ENCODE data around the gene KLHL25.

Gene KLHL25

DNA sequence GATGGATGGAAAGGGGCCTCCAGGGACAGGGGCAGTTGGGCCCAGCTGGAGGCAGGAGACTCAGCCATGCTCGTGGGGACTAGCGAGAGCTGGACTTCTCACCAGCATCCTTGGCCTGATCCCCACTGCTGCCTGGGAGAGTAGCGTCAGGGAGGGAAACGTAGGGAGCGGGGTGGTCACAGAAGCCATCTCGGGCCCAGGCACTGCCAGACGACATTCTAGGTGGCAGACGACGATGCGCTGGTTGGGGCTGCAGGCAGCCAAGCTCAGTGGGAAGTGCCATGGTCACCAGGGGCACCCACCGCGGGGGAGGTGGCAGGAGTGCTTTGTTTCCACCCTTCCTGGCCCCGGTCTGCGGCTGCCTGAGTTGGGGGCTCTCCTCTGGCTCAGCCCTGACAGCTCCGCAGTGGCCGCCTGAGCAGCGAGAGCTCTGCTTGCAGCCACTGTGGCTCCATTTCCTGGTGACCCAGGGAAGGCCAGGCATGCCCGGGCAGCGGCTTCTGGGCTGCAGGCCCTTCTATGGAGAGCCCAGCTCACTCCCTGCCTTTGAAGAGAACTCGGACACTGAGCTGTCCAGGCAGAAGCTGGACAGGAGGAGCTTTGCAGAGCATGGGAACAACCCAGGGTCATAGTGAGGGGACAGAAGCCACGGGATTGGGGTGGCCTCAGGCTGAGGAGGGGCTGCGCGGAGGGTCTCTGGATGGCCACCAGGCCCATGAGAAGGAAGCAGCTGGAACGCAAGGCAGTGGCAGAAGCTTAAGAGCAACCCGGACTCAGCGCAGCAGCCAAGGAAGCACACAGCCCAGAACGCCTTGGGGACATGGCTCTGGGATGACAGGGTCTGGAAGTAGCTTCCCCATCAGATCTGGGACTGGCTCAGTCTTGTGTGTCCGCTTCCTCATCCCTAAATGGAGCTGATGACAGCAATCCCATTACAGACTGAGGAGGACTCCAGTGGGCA is 30.8 kb downstream of the KLHL25 start:
- TF ChIP-seq, protein P1, sequence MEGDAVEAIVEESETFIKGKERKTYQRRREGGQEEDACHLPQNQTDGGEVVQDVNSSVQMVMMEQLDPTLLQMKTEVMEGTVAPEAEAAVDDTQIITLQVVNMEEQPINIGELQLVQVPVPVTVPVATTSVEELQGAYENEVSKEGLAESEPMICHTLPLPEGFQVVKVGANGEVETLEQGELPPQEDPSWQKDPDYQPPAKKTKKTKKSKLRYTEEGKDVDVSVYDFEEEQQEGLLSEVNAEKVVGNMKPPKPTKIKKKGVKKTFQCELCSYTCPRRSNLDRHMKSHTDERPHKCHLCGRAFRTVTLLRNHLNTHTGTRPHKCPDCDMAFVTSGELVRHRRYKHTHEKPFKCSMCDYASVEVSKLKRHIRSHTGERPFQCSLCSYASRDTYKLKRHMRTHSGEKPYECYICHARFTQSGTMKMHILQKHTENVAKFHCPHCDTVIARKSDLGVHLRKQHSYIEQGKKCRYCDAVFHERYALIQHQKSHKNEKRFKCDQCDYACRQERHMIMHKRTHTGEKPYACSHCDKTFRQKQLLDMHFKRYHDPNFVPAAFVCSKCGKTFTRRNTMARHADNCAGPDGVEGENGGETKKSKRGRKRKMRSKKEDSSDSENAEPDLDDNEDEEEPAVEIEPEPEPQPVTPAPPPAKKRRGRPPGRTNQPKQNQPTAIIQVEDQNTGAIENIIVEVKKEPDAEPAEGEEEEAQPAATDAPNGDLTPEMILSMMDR (IDR thresholded peaks at IDR 0.05), result no peak
- Histone ChIP-seq H3K4me3 (no peak overlapping the region), H3K27ac (peak overlapping the region; percentile 1 to 27)
- DNase-seq (ENCODE audit: low spot score), result no peak

DNA sequence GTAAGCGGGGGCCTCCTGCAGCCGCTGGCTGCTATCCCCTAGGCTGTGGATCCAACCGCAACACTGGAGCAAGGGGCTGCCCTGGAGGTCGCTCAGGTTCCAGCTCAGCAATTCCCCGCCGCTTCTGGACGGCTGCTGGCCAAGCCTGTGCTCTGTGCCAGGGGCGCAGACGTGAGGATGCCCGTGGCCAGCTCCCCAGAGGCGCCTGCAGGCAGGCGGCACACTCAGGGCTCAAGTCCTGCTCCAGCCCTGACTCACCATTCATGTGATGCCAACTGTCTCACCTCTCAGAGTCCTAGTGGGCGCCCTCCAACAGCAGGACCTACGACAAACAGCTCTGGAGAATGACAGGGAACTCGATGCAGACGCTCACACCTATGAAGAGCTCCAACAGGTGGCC is 31.6 kb downstream of the KLHL25 start:
- DNase-seq (ENCODE audit: low spot score), result no peak
- Histone ChIP-seq H3K4me3 (no peak overlapping the region), H3K27ac (no peak overlapping the region)
- TF ChIP-seq, protein P1 (IDR thresholded peaks at IDR 0.05), result no peak

DNA sequence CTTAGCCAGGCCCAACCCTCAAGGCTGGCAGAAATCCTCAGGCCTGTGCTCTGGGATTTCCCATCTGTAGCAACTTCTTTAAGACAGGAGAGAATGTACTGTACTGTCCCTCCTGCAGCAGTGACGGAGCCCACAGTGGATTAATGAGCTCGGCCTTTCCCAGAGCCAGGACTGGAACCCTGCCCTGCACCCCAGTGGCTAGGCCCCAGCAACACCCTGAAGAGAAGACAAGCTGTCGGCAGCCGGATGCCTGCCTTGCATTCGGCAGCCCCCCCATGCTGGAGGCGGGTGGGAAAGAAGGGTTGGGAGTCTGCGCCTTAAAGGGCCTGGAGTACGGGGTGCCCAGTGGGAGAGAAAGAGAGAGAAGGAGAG is 32.0 kb downstream of the KLHL25 start:
- DNase-seq (ENCODE audit: low spot score), result no peak
- no peak overlapping the region for H3K27ac ChIP-seq
- TF ChIP-seq, protein P1 (IDR thresholded peaks at IDR 0.05), result no peak
- no peak overlapping the region for H3K4me3 ChIP-seq

DNA sequence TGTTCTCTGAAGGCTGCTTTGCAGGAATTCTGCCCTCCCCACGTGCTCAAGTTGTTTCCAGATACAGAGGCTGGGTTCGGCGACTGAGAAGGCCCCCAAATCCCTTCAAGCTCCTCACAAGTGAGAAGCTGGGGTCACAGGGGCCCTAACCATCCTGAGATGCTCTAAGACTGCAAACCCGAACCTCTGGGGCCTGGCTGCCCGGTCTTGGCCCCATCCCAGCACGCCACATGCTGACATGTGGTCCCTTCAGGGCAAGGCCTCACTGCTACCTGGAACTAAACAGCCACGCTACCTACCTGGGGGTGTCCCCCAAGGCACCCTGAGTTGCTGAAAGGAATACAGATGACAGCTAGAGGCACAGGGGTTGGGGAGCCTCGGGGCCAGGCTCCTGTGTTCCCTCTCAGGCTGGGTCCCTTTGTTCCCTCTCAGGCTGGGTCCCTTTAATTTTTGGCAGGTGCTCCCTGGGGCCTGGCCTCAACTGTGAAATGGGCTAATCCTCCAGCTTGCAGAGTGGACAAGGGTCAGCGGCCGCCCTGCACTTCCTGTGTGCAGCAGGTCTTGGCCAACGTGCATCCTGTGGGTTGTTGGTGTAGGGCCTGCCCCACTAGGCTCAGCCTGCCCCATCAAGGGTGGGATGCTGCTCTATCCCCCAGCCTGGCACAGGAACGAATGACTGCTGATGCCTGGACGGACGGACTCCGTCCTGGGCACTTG is 32.5 kb downstream of the KLHL25 start:
- Histone ChIP-seq H3K4me3 (no peak overlapping the region), H3K27ac (no peak overlapping the region)
- TF ChIP-seq, protein P1 (IDR thresholded peaks at IDR 0.05), result no peak
- no peak for DNase-seq (ENCODE audit: low spot score)

DNA sequence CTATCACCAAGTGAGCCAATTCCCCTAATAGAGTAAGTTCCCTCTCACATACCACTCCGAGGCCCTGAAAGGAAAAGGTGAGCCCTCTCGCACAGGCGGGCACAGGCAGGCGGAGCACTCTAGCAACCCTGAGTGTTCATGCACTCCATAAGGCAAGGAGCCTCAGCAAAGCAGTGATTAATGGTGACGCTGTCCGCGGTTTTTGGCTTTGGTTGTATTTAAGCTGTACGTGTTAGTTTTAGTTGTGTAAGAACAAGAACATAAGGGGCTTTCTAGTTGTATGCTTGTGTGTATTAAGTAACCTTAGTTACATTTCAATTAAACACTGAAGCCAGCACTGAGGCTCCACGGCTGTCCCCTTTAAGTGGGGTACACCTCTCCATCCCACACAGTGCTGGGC is 33.1 kb downstream of the KLHL25 start:
- TF ChIP-seq, protein P1 (IDR thresholded peaks at IDR 0.05), result no peak
- Histone ChIP-seq H3K4me3 (no peak overlapping the region), H3K27ac (no peak overlapping the region)
- no peak for DNase-seq (ENCODE audit: low spot score)

DNA sequence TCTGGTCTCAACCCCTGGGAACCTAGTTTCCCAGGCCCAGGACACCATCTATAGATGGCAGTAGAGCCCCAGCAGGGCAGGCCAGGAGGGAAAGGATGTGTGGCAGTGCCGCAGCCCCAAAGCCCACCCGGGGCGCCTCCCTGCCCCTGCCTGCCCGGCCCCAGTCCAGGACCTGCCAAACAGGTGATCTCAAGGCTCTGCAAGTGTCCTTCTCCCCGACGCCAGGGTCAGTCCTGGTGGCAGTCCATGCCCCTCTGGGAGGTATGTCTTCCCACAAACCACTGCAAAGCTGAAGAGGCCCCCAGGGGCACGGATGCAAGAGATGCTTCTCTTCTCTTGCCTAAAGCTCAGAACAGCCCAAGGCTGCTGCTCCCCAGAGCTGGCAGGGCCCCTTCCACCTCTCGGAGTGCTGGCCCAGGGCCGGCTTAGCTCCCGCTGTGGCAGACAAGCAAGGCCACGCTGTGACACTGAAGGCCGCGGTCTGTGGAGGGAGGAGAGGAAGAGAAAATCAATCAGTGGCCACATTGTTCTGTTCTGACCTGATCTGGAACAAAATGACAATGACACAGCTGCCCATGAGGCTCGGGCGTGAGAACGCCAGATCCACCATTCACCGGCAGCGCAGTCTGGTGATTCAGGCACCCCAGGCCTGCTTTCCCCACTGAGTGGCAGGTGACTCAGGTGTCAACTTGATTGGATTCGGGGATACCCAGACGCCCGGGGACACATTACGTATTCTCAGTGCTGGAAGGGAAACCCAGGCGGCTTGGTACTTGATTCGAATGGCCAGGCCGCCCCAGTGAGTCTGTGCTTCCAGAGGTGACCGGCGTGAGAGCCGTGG is 34.0 kb downstream of the KLHL25 start:
- no peak for DNase-seq (ENCODE audit: low spot score)
- no peak overlapping the region for H3K4me3 ChIP-seq
- TF ChIP-seq, protein P1 (IDR thresholded peaks at IDR 0.05), result no peak
- no peak overlapping the region for H3K27ac ChIP-seq
